HepG2 (cell line): ENCODE results near the gene NEAT1. TPM values are rescaled to one million over a fixed set of nuclear protein-coding genes. Genes with fewer than 3 reads are reported as not detected.

Experiments
- CREB1 ChIP-seq, 2 experiments: fragments of 450-650 bp in 1 of 2; IDR thresholded peaks; 2 replicates each; pipeline ENCODE4 v1.6.1; 2016 to 2017; ENCODE audit warnings: control low read depth in 1 of 2, mild to moderate bottlenecking in 1 of 2, missing compliant biosample characterization in 1 of 2, missing genetic modification characterization in 1 of 2
- GABPA ChIP-seq, 2 experiments: IDR thresholded peaks; 2 replicates each; pipeline ENCODE4 v1.6.1; 2011 to 2016; ENCODE audit warnings: low read depth in 2 of 2, low read length in 1 of 2, missing biosample characterization in 1 of 2, missing genetic modification characterization in 1 of 2
- HNRNPUL1 ChIP-seq: fragments of 200-400 bp; formaldehyde crosslinking; IDR thresholded peaks from 2 replicates; pipeline ENCODE4 v1.6.1; 2017; ENCODE audit warnings: low read depth, mild to moderate bottlenecking, low read length, moderate library complexity
- JUNB ChIP-seq: sonication (generic); formaldehyde crosslinking; IDR thresholded peaks from 2 replicates; pipeline ENCODE4 v1.8.0; 2022; ENCODE audit warnings: missing genetic modification reagents, mild to moderate bottlenecking, borderline replicate concordance
- JUND ChIP-seq: sonication (generic); formaldehyde crosslinking; IDR thresholded peaks from 2 replicates; pipeline ENCODE4 v1.8.0; 2022; ENCODE audit warnings: mild to moderate bottlenecking, missing genetic modification reagents
- POLR2AphosphoS5 ChIP-seq: IDR thresholded peaks from 2 replicates; pipeline ENCODE4 v1.6.1; 2012; ENCODE audit warnings: low read depth, low read length
- RBFOX2 ChIP-seq: fragments of 200-400 bp; formaldehyde crosslinking; IDR thresholded peaks from 2 replicates; pipeline ENCODE4 v1.6.1; 2017; ENCODE audit warnings: low read depth, mild to moderate bottlenecking, low read length
- THAP11 ChIP-seq: IDR thresholded peaks from 2 replicates; pipeline ENCODE4 v1.6.1; 2016; ENCODE audit warnings: missing biosample characterization, missing genetic modification reagents
- ZNF549 ChIP-seq: sonication (generic); formaldehyde crosslinking; IDR thresholded peaks from 2 replicates; pipeline ENCODE4 v1.5.0; 2020; ENCODE audit warnings: missing genetic modification reagents
- ZNF614 ChIP-seq: IDR thresholded peaks from 2 replicates; pipeline ENCODE4 v1.6.1; 2018; ENCODE audit warnings: missing biosample characterization, missing genetic modification reagents, inconsistent platforms, borderline replicate concordance
- ZNF839 ChIP-seq: sonication (generic); formaldehyde crosslinking; IDR thresholded peaks from 2 replicates; pipeline ENCODE4 v1.4.0; 2020; ENCODE audit warnings: missing genetic modification reagents, mild to moderate bottlenecking, borderline replicate concordance
- polyA plus RNA-seq, 8 experiments: library from polyadenylated mRNA; depleted of rRNA in 3 of 8; stranded (reverse) in 7 of 8; unstranded in 1 of 8; fragments of >200 nt; fragmentation: Illumina TruSeq in 4 of 8; extraction: Trizol in 4 of 8; gene quantifications; 2 replicates each; pipeline versions ENCODE4 v1.2.1 to v1.2.3, GENCODE V29; 2011 to 2016; ENCODE audit warnings: low read depth in 4 of 8, missing spikeins in 1 of 8, mixed read lengths in 1 of 8; ENCODE audit not compliant: insufficient read depth in 1 of 8
- total RNA-seq, 5 experiments: library from RNA; depleted of rRNA; stranded (reverse); fragments of >200 nt; fragmentation: Illumina TruSeq; extraction: Trizol; gene quantifications; 2 replicates each; pipeline ENCODE4 v1.2.3, GENCODE V29; 2016; ENCODE audit warnings: low read depth in 1 of 5
- TF ChIP-seq, protein P1 (sequence below): IDR thresholded peaks from 2 replicates; pipeline ENCODE4 v1.6.1; 2016; ENCODE audit warnings: control low read depth
- TF ChIP-seq, protein P2 (sequence below): sonication (generic); formaldehyde crosslinking; IDR thresholded peaks from 2 replicates; pipeline ENCODE4 v1.4.0; 2020; ENCODE audit warnings: missing genetic modification reagents
- TF ChIP-seq, protein P3 (sequence below): sonication (generic); formaldehyde crosslinking; IDR thresholded peaks from 2 replicates; pipeline ENCODE4 v1.5.0; 2020; ENCODE audit warnings: mild to moderate bottlenecking, missing genetic modification reagents, borderline replicate concordance
- TF ChIP-seq, protein P4 (sequence below): sonication (generic); formaldehyde crosslinking; IDR thresholded peaks from 2 replicates; pipeline ENCODE4 v1.4.0; 2020; ENCODE audit warnings: mild to moderate bottlenecking, missing genetic modification reagents

NEAT1 gene
- total and polyA plus RNA-seq, 2 of the 13 experiments (the other 11 are each of a cell fraction or from before 2014, with no cell fraction given), result 20.5 to 41.2 TPM

DNA sequence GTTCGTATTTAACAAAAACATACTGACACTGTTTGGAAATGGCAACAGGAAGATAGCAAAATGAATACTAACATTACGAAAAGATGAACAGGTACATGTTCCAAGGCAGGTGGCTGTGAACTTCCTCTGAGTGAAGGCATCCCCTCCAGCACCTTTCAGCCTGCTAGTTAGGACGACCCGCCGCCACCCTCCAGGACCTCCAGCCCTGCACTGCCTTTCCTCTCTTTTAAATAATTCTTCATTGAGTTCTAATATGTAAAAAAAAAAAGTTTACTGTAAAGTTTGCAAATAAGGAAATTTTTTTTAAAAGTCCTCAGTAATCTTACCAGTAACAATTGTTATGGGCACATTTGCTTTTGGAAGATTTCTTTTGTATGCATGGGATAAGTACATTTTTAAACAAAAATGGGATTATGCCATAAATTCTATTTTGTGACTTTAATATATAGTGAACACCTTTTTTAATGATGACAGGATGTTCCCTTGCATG lies 6.0 kb downstream of the NEAT1 start (continued):
- TF ChIP-seq, protein P1, sequence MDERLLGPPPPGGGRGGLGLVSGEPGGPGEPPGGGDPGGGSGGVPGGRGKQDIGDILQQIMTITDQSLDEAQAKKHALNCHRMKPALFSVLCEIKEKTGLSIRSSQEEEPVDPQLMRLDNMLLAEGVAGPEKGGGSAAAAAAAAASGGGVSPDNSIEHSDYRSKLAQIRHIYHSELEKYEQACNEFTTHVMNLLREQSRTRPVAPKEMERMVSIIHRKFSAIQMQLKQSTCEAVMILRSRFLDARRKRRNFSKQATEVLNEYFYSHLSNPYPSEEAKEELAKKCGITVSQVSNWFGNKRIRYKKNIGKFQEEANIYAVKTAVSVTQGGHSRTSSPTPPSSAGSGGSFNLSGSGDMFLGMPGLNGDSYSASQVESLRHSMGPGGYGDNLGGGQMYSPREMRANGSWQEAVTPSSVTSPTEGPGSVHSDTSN (CRISPR knock-in tag), result no peak
- TF ChIP-seq HNRNPUL1, result 0 out of 2 replicates have a peak, but pooled peaks have one; percentile 14
- TF ChIP-seq, protein P2, sequence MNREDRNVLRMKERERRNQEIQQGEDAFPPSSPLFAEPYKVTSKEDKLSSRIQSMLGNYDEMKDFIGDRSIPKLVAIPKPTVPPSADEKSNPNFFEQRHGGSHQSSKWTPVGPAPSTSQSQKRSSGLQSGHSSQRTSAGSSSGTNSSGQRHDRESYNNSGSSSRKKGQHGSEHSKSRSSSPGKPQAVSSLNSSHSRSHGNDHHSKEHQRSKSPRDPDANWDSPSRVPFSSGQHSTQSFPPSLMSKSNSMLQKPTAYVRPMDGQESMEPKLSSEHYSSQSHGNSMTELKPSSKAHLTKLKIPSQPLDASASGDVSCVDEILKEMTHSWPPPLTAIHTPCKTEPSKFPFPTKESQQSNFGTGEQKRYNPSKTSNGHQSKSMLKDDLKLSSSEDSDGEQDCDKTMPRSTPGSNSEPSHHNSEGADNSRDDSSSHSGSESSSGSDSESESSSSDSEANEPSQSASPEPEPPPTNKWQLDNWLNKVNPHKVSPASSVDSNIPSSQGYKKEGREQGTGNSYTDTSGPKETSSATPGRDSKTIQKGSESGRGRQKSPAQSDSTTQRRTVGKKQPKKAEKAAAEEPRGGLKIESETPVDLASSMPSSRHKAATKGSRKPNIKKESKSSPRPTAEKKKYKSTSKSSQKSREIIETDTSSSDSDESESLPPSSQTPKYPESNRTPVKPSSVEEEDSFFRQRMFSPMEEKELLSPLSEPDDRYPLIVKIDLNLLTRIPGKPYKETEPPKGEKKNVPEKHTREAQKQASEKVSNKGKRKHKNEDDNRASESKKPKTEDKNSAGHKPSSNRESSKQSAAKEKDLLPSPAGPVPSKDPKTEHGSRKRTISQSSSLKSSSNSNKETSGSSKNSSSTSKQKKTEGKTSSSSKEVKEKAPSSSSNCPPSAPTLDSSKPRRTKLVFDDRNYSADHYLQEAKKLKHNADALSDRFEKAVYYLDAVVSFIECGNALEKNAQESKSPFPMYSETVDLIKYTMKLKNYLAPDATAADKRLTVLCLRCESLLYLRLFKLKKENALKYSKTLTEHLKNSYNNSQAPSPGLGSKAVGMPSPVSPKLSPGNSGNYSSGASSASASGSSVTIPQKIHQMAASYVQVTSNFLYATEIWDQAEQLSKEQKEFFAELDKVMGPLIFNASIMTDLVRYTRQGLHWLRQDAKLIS, result peak; percentile 55; the same call in 1 of the 2 replicates
- no peak for TF ChIP-seq CREB1 (IDR thresholded peaks at IDR 0.05)
- TF ChIP-seq CREB1 (CRISPR knock-in tag; IDR thresholded peaks at IDR 0.05), result 0 out of 2 replicates have a peak, but pooled peaks have one; percentile 6
- TF ChIP-seq ZNF614 (CRISPR knock-in tag), result no peak
- TF ChIP-seq ZNF549, result no peak
- peak; percentile 65 for TF ChIP-seq RBFOX2
- peak; percentile 68 for TF ChIP-seq POLR2AphosphoS5
- no peak for TF ChIP-seq GABPA (IDR thresholded peaks at IDR 0.05; ENCODE audit: low read depth, low read length)
- no peak for TF ChIP-seq GABPA (CRISPR knock-in tag; IDR thresholded peaks at IDR 0.05; ENCODE audit: low read depth)
- no peak for TF ChIP-seq JUNB (CRISPR knock-in tag)
- TF ChIP-seq, protein P3, sequence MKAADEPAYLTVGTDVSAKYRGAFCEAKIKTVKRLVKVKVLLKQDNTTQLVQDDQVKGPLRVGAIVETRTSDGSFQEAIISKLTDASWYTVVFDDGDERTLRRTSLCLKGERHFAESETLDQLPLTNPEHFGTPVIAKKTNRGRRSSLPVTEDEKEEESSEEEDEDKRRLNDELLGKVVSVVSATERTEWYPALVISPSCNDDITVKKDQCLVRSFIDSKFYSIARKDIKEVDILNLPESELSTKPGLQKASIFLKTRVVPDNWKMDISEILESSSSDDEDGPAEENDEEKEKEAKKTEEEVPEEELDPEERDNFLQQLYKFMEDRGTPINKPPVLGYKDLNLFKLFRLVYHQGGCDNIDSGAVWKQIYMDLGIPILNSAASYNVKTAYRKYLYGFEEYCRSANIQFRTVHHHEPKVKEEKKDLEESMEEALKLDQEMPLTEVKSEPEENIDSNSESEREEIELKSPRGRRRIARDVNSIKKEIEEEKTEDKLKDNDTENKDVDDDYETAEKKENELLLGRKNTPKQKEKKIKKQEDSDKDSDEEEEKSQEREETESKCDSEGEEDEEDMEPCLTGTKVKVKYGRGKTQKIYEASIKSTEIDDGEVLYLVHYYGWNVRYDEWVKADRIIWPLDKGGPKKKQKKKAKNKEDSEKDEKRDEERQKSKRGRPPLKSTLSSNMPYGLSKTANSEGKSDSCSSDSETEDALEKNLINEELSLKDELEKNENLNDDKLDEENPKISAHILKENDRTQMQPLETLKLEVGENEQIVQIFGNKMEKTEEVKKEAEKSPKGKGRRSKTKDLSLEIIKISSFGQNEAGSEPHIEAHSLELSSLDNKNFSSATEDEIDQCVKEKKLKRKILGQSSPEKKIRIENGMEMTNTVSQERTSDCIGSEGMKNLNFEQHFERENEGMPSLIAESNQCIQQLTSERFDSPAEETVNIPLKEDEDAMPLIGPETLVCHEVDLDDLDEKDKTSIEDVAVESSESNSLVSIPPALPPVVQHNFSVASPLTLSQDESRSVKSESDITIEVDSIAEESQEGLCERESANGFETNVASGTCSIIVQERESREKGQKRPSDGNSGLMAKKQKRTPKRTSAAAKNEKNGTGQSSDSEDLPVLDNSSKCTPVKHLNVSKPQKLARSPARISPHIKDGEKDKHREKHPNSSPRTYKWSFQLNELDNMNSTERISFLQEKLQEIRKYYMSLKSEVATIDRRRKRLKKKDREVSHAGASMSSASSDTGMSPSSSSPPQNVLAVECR (CRISPR knock-in tag), result peak; percentile 0; the same call in 1 of the 2 replicates
- TF ChIP-seq THAP11 (CRISPR knock-in tag), result peak; percentile 33; the same call in 1 of the 2 replicates
- TF ChIP-seq JUND, result no peak
- no peak for TF ChIP-seq ZNF839 (CRISPR knock-in tag)
- TF ChIP-seq, protein P4, sequence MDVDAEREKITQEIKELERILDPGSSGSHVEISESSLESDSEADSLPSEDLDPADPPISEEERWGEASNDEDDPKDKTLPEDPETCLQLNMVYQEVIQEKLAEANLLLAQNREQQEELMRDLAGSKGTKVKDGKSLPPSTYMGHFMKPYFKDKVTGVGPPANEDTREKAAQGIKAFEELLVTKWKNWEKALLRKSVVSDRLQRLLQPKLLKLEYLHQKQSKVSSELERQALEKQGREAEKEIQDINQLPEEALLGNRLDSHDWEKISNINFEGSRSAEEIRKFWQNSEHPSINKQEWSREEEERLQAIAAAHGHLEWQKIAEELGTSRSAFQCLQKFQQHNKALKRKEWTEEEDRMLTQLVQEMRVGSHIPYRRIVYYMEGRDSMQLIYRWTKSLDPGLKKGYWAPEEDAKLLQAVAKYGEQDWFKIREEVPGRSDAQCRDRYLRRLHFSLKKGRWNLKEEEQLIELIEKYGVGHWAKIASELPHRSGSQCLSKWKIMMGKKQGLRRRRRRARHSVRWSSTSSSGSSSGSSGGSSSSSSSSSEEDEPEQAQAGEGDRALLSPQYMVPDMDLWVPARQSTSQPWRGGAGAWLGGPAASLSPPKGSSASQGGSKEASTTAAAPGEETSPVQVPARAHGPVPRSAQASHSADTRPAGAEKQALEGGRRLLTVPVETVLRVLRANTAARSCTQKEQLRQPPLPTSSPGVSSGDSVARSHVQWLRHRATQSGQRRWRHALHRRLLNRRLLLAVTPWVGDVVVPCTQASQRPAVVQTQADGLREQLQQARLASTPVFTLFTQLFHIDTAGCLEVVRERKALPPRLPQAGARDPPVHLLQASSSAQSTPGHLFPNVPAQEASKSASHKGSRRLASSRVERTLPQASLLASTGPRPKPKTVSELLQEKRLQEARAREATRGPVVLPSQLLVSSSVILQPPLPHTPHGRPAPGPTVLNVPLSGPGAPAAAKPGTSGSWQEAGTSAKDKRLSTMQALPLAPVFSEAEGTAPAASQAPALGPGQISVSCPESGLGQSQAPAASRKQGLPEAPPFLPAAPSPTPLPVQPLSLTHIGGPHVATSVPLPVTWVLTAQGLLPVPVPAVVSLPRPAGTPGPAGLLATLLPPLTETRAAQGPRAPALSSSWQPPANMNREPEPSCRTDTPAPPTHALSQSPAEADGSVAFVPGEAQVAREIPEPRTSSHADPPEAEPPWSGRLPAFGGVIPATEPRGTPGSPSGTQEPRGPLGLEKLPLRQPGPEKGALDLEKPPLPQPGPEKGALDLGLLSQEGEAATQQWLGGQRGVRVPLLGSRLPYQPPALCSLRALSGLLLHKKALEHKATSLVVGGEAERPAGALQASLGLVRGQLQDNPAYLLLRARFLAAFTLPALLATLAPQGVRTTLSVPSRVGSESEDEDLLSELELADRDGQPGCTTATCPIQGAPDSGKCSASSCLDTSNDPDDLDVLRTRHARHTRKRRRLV (CRISPR knock-in tag), result no peak
